HepG2 (cell line): ENCODE measurements around the gene POLR3GL. TPM values are rescaled to one million over a fixed set of nuclear protein-coding genes. Genes with fewer than 3 reads are reported as not detected.

ENCODE experiments used
- FOXA3 ChIP-seq: IDR thresholded peaks from 2 replicates; pipeline ENCODE4 v1.6.1; 2016; ENCODE audit warnings: missing genetic modification reagents, missing compliant biosample characterization
- HNRNPL ChIP-seq: fragments of 200-400 bp; formaldehyde crosslinking; IDR thresholded peaks from 2 replicates; pipeline ENCODE4 v1.6.1; 2017; ENCODE audit warnings: mild to moderate bottlenecking, low read depth, low read length
- MAF1 ChIP-seq: sonication (generic); formaldehyde crosslinking; IDR thresholded peaks from 2 replicates; pipeline ENCODE4 v1.5.0; 2020; ENCODE audit warnings: missing genetic modification reagents, borderline replicate concordance
- SAP130 ChIP-seq: IDR thresholded peaks from 2 replicates; pipeline ENCODE4 v1.6.1; 2016; ENCODE audit warnings: low read depth
- SIX1 ChIP-seq: sonication (generic); formaldehyde crosslinking; IDR thresholded peaks from 2 replicates; pipeline ENCODE4 v1.4.0; 2020; ENCODE audit warnings: missing genetic modification reagents, borderline replicate concordance
- SOX5 ChIP-seq: IDR thresholded peaks from 2 replicates; pipeline ENCODE4 v1.6.1; 2016; ENCODE audit warnings: borderline replicate concordance
- ZFP37 ChIP-seq: sonication (generic); formaldehyde crosslinking; IDR thresholded peaks from 2 replicates; pipeline ENCODE4 v1.4.0; 2020; ENCODE audit warnings: missing genetic modification reagents, borderline replicate concordance
- ZNF142 ChIP-seq: sonication (generic); formaldehyde crosslinking; IDR thresholded peaks from 2 replicates; pipeline ENCODE4 v1.4.0; 2020; ENCODE audit warnings: missing genetic modification reagents
- ZNF232 ChIP-seq: sonication (generic); formaldehyde crosslinking; IDR thresholded peaks from 2 replicates; pipeline ENCODE4 v1.4.0; 2020; ENCODE audit warnings: missing genetic modification reagents, borderline replicate concordance
- ZNF282 ChIP-seq: fragments of 450-650 bp; IDR thresholded peaks from 2 replicates; pipeline ENCODE4 v1.6.1; 2018; ENCODE audit not compliant: partially characterized antibody
- ZNF629 ChIP-seq: sonication (generic); formaldehyde crosslinking; conservative IDR thresholded peaks from 2 replicates; pipeline ENCODE4 v1.5.0; 2020; ENCODE audit warnings: missing genetic modification reagents
- ZNF644 ChIP-seq: IDR thresholded peaks from 2 replicates; pipeline ENCODE4 v1.6.1; 2016; ENCODE audit warnings: low read depth
- ZSCAN20 ChIP-seq: sonication (generic); formaldehyde crosslinking; IDR thresholded peaks from 2 replicates; pipeline ENCODE4 v1.4.0; 2020; ENCODE audit warnings: missing genetic modification reagents, mild to moderate bottlenecking, borderline replicate concordance
- polyA plus RNA-seq, 8 experiments: library from polyadenylated mRNA; depleted of rRNA in 3 of 8; stranded (reverse) in 7 of 8; unstranded in 1 of 8; fragments of >200 nt; fragmentation: Illumina TruSeq in 4 of 8; extraction: Trizol in 4 of 8; gene quantifications; 2 replicates each; pipeline versions ENCODE4 v1.2.1 to v1.2.3, GENCODE V29; 2011 to 2016; ENCODE audit warnings: low read depth in 4 of 8, missing spikeins in 1 of 8, mixed read lengths in 1 of 8; ENCODE audit not compliant: insufficient read depth in 1 of 8
- total RNA-seq, 5 experiments: library from RNA; depleted of rRNA; stranded (reverse); fragments of >200 nt; fragmentation: Illumina TruSeq; extraction: Trizol; gene quantifications; 2 replicates each; pipeline ENCODE4 v1.2.3, GENCODE V29; 2016; ENCODE audit warnings: low read depth in 1 of 5
- TF ChIP-seq, protein P1 (sequence below), 2 experiments: fragments of 450-650 bp in 1 of 2; sonication (generic) in 1 of 2; formaldehyde crosslinking in 1 of 2; IDR thresholded peaks; 2 replicates each; pipeline versions ENCODE4 v1.6.1 to v1.8.0; 2016 to 2022; ENCODE audit warnings: antibody characterized with exemption in 1 of 2, mild to moderate bottlenecking in 1 of 2, missing genetic modification reagents in 1 of 2

The POLR3GL gene
- total and polyA plus RNA-seq, 2 of the 13 experiments (the other 11 are each of a cell fraction or from before 2014, with no cell fraction given): 11.5 to 12.4 TPM

GRCh38 chr1:145985502-145986439, 21.3 kb downstream of the POLR3GL start (continued):
- TF ChIP-seq, protein P1, sequence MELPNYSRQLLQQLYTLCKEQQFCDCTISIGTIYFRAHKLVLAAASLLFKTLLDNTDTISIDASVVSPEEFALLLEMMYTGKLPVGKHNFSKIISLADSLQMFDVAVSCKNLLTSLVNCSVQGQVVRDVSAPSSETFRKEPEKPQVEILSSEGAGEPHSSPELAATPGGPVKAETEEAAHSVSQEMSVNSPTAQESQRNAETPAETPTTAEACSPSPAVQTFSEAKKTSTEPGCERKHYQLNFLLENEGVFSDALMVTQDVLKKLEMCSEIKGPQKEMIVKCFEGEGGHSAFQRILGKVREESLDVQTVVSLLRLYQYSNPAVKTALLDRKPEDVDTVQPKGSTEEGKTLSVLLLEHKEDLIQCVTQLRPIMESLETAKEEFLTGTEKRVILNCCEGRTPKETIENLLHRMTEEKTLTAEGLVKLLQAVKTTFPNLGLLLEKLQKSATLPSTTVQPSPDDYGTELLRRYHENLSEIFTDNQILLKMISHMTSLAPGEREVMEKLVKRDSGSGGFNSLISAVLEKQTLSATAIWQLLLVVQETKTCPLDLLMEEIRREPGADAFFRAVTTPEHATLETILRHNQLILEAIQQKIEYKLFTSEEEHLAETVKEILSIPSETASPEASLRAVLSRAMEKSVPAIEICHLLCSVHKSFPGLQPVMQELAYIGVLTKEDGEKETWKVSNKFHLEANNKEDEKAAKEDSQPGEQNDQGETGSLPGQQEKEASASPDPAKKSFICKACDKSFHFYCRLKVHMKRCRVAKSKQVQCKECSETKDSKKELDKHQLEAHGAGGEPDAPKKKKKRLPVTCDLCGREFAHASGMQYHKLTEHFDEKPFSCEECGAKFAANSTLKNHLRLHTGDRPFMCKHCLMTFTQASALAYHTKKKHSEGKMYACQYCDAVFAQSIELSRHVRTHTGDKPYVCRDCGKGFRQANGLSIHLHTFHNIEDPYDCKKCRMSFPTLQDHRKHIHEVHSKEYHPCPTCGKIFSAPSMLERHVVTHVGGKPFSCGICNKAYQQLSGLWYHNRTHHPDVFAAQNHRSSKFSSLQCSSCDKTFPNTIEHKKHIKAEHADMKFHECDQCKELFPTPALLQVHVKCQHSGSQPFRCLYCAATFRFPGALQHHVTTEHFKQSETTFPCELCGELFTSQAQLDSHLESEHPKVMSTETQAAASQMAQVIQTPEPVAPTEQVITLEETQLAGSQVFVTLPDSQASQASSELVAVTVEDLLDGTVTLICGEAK (IDR thresholded peaks at IDR 0.05): no peak
- TF ChIP-seq, protein P1 (CRISPR knock-in tag; IDR thresholded peaks at IDR 0.05): no peak
- TF ChIP-seq ZNF142 (CRISPR knock-in tag): no peak
- TF ChIP-seq ZNF629: no peak
- TF ChIP-seq SIX1 (CRISPR knock-in tag): no peak
- TF ChIP-seq SOX5: 0 out of 2 replicates have a peak, but pooled peaks have one; percentile 25
- no peak for TF ChIP-seq ZFP37 (CRISPR knock-in tag)
- peak; percentile 19; the same call in 1 of the 2 replicates for TF ChIP-seq SAP130 (CRISPR knock-in tag)
- no peak for TF ChIP-seq HNRNPL
- no peak for TF ChIP-seq ZNF644 (CRISPR knock-in tag)
- TF ChIP-seq MAF1: no peak
- TF ChIP-seq ZSCAN20 (CRISPR knock-in tag): no peak
- no peak for TF ChIP-seq ZNF282
- TF ChIP-seq FOXA3 (CRISPR knock-in tag): no peak
- TF ChIP-seq ZNF232: no peak
